GM18870 (cell line): ENCODE results near the gene LAG3.
A peak's percentile ranks its signal among the peaks of the same experiment; 100 is the strongest.

ENCODE experiments used
- ATAC-seq: cut with Tn5 transposase; IDR thresholded peaks from one replicate; pipeline ENCODE4 v1.9.1; 2021; ENCODE audit warnings: moderate library complexity; ENCODE audit not compliant: unreplicated experiment

Gene LAG3

DNA sequence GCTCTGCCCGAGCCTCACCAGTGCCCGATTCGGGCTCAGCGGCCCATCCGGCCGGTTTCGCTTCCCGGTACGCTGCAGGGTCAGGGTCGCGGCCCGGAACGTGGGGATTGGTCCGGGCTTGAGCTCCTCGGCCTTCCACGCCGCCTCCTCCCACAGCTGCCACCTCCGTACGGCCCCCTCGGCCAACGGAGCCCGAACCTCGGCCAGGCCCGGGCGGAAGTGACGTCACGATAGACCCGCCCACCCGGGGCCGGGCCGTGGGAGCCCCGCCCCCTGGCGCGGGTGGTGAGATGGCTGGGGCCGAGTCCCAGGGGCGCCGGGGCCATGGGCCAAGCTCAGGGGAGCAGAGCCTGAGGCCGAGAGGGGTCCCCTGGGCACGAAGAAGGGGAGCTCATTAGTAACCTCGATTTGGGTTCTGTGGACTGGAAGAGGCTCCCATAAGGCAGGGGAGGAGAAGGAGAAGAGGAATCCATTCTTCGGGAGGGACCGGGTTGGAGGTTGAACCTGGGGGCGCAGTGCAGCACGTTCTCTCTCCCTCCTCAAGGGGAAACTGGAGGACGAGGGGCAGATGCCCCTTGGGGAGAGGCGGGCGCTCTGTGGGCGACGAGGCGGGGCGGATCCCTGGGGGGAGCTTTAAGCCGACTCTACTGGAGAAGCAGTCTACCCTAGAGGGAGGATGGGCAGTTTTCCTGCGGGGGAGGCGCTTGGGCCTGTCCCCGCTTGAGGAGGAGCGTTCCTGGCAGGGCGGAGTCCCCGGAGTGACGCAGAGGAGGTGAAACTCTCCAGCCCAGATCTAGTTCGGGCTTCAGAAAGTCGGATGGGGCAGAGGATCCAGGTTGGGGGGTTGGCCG is 19.2 kb upstream of the LAG3 start, which contains the start of gene MLF2:
TSS of gene MLF2 (minus strand) at position 221 of the 851 bp plus-strand sequence. CDS start 807 bp downstream, outside the sequence.
- ATAC-seq, result peak; percentile 90

- no peak for ATAC-seq
These were observed 18.5 kb upstream of the LAG3 start for GRCh38 chr12:6753772-6754356.

DNA sequence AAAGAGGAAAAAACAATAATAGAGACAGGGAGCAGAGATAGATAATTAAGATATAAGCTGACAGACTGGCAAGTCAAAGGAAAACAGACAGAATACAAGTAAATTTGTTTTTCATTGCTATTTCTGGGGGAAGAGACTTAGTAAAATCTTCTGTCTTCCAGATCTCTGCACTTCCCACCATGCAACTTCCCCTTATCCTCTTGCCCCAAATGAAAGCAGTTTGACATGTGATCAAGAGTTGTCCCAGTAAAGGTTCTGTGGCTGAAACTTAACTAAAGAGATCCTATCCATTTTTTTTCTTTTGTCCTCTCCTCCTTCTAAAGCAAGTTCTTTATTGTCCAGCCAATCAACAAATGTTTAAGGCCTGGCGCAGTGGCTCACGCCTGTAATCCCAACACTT is 17.9 kb upstream of the LAG3 start:
- ATAC-seq, result no peak

DNA sequence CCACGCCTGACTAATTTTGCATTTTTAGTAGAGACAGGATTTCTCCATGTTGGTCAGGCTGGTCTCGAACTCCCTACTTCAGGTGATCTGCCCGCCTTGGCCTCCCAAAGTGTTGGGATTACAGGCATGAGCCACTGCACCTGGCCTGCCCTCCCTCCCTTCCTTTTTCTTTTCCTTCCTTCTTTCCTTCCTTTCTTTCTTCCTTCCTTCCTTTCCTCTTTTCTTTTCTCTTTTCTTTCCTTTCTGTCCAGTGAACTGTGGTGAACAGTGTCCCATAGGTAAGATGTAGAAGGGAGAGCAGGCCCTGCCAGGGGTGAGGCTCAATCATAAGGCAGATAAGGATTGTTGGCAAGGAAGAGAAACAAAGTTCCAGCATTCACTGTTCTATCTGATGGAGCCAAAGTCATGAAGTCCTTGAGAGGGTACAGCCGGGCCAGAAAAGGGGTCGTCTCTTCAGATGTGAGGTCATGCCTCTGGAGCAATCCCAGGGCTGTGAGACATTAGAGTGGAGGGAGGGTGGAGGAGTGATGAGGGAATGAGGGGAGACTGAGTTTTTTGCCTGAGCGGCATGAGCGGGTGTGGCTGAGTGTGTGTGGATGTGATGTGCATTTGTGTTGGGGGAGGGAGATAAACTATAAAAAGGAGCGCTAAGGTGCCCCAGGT is 15.2 kb upstream of the LAG3 start:
- ATAC-seq, result no peak

GRCh38 chr12:6758506-6759095 is 13.7 kb upstream of the LAG3 start:
- ATAC-seq, result no peak

- ATAC-seq, result no peak
These were observed 12.6 kb upstream of the LAG3 start for GRCh38 chr12:6759741-6760140.

DNA sequence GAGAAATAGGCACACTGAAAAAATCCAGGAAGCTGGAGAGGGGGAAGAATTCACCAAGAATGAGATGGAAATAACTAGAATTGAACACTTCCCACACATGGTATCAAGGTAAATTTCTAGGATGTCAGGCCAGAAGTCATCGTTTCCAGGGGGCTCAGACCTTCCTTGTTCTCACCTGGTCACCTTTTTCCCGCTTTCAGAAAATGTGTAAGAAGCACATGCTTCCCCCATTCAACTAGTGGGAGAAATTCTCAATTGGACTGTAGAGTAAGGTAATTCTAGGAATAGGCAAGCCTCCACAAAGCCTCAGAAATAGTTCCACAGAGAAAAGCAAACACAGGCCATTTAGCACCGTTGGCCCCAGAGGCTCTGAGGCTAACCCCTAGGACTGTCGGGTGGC is 8.9 kb upstream of the LAG3 start:
- ATAC-seq, result no peak

DNA sequence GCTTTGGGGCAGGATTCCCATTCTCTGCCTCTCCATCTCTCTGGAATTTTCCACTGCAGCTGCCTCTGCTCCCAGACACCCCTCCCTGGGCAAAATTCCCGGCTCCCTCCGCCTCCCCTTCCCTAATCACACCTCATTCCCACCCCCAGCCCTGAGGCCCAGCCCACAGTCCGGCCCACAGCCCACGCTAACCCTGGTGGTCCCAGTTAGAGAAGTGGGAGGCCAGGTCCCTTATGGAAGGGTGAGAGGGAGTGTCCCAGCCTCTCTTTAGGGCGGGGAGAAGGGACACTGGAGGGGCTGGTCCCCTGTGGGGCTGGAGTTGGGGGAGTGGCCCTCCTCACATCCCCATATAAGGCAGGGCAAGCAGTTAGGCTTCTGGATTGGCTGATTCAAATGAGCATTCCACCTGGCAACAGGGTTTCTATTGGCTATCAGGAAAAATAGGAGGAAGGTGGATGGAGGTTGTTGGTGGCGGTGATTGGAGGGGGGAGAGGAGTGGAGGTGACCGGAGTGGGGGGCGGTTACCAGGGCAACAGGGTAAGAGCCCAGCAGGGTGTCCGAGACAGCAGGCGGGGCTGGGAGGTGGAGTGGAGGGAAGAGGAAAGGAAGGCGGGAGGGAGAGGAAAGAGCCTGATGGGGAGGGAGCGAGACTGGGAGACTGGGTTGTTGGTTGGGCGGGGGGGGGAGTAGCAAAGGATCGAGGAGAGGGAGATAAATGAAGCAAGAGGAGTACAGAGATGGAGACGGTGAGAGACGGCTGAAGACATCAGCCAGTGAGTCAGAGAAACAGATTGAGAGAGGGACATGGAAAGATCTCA is 8.1 kb upstream of the LAG3 start:
- ATAC-seq, result peak; percentile 94

DNA sequence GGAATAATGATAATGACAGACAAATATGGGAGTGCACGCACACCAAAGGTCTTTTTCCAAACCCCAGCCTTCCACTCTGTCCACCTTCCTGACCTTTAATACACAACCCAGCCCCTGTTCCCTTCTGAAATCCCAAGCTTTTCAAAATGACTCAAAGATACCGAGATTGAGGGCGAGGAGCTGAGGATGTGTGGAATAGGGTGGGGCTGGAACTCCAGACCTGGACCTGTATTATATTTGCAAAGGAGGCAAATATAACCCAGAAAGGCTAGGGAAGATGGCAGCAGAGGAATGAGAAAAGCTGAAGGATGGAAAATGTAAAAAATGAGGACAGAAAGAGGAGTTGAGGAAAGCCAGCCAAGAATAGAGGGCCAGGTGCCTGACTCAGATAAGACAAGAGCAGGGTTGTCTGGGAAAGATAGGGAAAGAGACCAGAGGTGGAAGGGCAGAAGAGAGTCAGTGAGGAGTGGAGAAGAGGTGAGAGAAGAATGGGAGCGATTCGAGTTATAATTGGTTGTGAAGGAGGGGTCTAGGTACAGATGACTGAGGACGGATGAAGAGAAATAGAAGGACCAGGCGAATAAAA is 7.2 kb upstream of the LAG3 start:
- no peak for ATAC-seq

DNA sequence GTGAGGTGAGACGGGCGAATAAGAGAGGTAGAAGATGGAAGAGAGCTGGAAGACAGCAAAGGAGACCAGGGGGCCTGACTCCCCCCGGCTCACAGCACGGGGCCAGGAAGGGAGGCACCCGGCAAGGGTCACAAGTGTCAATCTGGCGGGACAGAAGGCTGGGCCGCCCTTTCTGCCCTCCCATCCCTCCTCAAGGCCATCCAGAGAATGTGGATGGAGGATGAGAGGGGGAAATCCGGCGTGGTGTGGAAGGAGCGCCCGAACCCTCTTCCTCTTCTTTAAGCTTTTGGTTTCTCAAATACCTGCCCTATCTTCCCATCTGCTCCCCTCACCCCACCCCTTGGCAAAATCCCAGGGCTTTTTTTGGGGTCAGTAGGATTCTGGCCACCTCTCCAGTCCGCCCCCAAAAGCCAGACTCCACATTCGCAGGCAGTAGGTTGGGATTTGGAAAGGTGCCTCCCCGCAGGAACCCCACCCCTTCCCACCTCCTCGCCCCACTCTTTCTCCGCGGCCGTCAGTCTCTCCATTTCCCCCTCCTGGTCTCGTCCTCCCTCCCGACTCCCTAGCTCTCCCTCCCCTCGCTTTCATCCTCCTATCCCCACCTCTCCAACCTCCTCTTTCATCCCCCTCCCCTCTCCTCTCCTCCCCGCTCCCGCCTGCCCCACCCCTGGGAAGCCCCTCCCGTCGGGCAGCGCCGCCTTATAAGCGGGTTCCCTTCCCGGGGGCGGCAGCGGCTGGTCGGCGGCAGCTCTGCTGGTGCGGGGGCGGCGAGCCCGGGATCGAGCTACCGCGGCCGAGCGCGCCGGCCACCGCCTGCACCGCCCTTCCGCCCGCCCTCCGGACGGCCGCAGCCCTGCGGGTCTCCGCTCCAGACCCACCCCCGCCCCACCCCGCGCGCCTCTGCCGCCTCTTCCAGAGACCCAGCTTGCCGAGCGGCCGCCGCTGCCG is 6.4 kb upstream of the LAG3 start, which contains the start of gene PTMS:
TSS of gene PTMS (plus strand) at position 730 of the 948 bp plus-strand sequence. CDS start 343 bp downstream, outside the sequence.
- ATAC-seq, result no peak

- no peak for ATAC-seq
These were observed 5.5 kb upstream of the LAG3 start for GRCh38 chr12:6766651-6767349.

- ATAC-seq, result no peak
These were observed 4.7 kb upstream of the LAG3 start for GRCh38 chr12:6767353-6768319.

GRCh38 chr12:6768437-6768914 is 3.8 kb upstream of the LAG3 start:
- ATAC-seq, result no peak

DNA sequence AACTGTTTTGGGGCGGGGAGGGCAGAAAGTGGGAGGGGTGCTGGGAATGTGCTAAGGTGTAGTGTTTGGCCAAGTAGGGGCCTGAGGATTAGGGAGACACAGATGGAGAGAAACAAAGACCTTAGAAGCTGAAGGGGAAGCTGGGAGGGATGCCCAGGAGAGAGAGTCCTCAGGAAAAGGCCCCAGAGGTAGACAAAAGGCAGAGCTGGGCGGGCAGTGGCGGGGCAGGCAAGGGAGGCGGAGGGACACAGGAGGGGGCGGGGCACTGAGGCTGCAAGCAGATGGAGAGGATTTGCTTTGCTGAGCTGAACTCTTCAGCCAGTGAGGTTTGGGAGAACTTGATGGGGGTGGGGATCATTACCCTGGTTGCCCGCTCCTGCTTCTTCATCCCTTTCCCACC is 3.3 kb upstream of the LAG3 start:
- no peak for ATAC-seq

DNA sequence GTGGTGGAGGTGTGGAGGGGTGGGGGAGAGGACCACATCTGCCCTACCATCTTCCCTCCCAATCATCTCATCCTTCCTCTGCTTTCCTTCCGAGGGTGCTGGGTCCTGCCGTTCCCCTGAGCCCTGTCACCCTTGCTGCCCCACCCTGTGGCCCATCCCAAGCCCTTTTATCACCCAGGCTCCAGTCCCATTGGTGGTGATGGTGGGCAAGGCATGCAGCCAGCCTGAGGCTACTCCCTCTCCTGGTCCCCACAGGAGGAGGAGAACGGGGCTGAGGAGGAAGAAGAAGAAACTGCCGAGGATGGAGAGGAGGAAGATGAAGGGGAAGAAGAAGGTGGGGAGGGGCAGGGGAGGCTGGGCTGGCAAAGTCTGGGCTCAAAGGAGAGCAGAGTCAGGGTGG is 2.7 kb upstream of the LAG3 start:
- ATAC-seq, result no peak

GRCh38 chr12:6770094-6770493 is 2.2 kb upstream of the LAG3 start:
- no peak for ATAC-seq

DNA sequence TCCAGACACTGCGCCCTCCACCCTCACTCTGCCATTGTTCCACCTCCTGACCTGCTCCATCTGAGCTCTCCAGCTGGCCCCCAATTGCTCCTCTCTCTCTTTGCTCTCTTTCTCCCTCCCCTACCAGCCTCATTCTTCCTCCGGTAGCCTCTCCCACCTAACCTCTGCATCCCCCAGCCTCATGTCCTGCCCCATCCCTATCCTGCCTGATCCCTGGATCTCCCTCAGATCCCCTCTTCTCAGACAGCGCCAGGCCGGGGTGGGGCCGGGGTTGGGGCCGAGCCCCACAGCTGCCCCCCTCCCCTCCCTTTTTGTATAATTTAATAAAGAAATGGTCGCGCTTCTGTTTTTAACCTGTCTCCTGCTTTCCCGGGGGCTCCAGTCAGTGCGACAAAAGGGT is 1.7 kb upstream of the LAG3 start:
- no peak for ATAC-seq
